Activated CD4-positive, CD25-positive, alpha-beta regulatory T cell treated with anti-CD3 and anti-CD28 coated beads, Interleukin-2, amount 50 U/mL, for 16 hours (primary cell): ENCODE results near the gene CXCR1.
"Not testable (repeated sequence)": the region's sequence is repeated elsewhere in the genome, so short reads cannot be mapped to it uniquely, and the experiment has no call there.

Experiments
- DNase-seq: peaks from one replicate; pipeline ENCODE4 v3.0.0-alpha.2; 2020; ENCODE audit warnings: low read depth, low spot score

The CXCR1 gene

DNA sequence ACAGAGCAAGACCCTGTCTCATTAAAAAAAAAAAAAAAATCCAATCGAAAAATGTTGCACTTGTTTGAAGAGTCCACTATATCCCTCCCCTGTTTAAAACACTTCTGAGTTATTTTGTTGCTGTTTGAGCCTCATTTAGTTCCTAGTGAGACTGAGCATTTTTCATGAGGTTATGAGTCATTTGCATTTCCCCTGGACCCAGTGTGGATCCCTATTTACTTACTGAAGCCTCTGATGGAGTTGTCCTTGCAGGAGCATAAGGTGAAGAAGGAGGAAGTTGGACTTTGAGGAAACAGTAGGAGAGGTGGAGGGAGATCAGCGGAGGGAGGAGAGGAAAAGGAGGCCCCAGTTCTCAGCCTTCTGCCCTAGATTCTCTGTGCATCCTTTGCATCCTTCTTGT is 5.1 kb downstream of the CXCR1 start:
- no peak for DNase-seq

DNA sequence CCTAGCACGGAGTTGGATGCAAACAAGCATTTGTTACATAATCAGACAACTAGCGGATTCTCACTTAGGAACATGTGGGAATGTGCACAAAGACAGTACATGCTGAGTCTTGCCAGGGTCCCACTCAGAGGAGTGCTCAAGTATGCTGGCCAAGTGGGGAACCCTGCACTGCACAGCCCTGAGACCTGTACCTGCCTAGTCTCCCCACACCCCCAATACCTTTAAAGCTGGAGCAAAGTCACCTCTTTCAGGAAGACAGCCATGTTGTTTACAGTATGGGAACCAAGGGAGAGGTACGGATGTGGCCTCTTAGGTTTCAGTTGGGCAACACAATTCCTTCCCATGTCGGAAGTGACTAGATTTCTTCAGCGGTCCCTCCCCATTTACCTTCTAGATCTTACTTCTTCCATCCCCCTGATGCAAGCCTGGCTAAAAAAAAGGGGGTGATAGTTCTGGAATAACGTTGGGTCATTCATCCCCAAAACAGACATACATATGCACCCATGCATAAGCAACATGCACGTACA is 10.7 kb downstream of the CXCR1 start:
- no peak for DNase-seq

DNA sequence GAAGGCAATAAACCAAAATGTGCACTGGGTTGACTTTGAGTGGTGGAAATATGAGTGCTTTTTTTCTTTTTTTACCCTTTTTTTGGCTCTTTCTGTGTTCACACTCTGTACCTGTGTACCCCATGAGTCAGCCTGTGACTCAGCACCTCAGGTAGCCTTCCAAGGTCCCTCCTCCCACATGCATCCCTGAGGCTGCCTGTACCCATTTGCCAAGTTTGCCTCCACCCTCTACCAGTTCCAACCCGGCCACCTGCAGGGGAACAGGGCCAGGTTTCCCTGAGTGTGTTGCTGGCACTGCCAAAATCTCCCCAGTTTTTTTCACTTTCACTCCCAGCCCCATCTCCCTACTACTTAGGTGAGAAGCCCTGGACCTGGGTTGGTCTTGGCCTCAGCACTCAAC is 14.0 kb downstream of the CXCR1 start:
- DNase-seq: no peak

DNA sequence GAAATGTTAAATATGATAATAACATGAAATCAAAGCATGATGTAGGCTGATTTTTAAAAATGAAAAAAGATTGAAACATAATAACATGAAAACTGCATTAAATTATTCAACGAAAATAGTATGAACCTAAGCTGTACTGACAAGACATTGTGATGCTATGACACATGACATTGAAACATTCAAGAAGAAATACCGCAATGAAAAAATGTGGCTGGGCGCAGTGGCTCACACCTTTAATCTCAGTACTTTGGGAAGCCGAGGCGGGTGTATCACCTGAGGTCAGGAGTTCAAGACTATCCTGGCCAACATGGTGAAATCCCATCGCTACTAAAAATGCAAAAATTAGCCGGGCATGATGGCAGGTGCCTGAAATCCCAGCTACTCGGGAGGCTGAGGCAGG is 14.6 kb downstream of the CXCR1 start:
- no peak for DNase-seq

DNA sequence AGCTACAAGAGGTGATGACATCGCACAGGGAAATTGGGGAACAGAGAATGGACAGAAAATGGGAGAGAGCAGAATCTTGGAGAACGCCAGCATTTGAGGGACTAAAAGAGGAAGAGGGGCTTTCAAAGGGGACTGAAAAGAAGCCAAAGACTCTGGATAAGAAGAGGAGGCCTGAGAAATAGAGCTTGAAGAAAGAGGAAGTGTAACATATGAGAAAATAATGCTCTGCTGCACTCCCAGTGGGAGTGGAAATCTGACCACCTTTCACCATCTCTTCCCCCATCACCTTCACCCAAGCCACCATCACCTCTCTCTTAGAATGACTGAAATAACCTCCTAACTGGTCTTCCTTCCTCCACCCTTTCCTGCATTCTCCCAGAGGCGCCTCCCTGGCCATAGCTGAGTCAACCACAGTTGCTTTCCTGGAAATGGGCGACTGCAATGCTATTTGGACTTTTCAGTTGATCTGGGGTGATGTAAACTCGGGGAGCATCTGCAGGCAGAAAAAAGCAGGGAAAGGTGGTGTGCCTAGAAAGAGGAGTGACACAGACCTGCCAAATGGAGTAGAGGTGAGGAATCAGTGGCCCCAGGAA is 16.8 kb downstream of the CXCR1 start:
- no peak for DNase-seq

DNA sequence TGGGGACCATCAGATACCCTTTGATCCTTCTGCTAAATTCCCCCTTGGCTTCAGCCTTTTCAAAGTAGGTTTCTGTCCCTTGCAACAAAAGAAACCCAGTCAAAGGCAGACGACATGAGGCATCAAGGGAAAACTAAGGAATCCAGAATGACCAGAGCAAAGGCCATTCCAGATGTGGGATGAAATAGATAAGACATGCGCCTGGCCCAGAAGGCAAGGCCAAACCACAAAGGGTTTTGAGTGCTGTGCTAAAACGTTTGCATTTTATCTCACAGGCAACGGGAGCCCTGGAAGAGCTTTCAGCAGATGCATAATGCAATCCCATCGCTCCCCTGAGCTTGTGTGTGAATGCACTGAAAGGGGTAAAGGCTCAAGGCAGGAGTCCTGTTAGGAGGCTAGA is 17.7 kb downstream of the CXCR1 start:
- no peak for DNase-seq

DNA sequence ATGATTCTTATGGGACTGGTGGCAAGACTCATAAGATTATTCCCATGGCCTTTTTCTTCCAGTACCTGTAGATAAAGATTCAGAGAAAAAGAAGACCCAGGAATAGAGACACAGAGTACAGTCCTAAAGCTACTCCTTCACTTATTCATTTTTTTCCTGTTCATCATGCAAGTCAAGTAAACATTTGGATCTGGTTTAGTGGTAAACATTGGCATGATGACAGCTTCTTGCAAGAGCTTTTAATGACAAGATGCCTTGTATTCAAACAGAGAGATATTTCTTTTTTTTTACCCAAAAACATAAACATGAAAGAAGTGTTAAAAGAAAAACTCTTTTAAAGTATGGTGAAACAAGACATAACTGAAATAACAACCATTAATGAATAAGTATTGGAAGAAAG is 20.7 kb downstream of the CXCR1 start:
- no peak for DNase-seq

DNA sequence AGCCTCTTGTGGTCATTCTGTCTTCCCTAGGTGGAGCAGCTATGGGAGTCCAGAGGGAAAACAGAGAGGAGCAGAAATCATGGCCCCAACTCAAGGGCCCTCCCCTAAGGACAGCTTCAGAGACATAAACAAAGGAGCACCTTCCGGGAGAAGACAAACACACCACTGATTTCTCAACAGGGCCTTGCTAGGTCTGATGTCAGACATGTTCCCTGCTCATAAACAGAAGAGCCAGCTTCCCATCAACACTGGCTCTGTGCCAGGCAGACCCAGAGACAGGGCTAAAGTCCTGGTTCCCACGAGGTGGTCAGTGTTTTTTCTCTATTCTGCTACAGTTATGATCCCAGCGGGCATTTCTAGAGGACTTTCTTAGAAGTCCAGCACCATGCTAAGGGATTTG is 21.6 kb downstream of the CXCR1 start:
- no peak for DNase-seq

DNA sequence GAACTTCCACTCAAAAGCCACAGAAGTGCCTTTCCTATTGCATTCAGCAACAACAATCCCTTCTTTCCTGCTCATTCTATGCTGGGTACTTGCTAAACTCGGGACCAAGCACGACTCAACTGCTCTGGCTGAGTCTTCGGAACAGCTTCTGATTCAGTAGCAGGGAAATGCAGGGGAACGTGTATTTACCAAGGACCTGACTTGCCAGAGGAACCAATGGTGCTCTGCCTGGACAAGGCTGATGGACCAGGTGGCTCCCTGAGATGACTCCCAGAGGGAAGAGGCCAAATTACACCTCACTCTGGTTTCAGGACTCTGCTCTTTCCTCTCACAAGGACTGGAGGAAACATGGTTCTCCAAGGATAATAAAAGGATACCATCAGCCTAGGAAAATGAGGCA is 28.7 kb downstream of the CXCR1 start:
- DNase-seq: no peak

DNA sequence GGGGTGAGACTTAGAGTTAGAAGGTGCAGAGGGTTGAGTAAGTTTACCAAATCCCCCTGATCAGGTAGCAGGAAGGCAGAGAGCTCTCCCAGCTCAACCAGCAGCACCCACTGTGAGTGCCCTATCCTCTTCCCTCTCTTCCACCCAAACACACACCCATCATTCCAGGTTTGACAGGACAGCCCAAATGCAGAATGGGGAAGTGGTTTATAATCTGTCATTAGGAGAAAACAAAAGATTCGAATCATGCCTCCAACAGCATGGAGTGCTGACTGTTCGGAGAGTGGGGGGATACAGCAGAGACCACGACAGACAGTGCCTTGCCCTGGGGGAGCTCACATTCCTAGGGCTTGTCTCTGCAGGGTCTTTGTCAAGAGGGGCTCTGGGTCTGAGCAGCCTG is 29.2 kb downstream of the CXCR1 start:
- no peak for DNase-seq

DNA sequence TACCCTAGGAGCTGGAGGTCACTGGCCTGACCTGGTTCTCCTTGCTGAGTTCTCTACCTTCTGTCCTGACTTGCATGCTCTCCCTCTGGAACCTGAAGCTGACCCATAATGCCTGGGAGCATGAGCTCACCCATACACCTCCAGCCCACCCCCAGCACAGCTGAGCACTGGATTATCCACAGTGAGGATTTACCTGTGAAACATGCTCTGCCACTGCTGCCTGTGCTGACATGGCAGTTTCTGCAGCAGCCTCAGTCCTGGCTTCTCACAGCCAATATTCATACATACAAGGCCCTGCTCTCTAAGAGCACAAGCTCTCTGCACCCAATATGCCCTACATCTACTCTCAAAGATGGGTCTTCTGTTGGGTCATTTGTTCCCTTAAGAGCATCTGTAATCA is 35.9 kb downstream of the CXCR1 start:
- no peak for DNase-seq

DNA sequence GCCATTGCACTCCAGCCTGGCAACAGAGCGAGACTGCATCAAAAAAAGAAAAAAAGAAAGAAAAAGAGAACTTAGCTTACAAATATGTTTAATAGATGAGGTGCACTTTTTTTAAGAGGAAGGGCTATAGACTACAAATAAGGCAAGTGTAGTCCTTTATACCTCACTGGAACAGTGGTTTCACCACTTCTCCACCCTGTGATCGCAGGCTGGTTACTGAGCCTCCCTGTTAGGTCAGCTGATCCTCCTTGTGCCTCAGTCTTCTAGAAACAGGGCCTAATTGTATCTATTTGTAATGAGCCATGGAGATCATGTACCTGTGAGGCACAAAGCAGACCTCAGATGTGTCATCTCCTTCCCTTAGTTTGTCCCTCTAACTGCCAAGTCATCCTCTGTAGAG is 36.4 kb downstream of the CXCR1 start:
- no peak for DNase-seq

DNA sequence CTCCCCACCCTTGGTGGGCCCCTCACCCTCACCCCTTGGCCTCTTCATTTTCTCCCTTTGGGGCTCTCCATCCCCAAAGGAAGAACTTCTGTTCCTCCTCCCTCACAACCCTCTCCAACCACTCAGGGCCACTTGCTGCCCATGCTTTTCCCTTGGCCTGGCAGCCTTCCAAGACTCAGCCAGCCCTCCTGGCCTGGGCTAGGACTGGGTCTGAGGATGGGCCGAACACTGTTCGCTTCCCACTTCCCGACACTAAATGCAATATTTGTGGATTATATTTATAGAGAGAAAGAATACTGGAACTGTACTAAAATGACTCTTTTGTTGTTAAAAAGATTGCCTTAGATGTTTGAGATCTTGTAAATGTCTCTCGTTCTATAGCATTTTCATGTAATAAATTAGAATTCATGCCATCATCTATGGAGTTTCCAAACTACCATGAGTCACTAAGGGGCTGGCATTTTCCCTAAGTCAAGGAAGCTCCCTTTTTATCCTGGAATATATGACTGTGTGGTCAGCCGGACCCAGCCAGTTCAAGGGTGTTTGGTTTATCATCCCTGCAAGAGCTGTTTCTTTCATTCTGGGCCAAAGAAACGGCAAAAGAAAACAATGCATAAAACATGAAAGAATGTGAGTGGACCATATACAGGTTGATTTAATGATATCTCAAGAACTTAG is 37.2 kb downstream of the CXCR1 start:
- no peak for DNase-seq

DNA sequence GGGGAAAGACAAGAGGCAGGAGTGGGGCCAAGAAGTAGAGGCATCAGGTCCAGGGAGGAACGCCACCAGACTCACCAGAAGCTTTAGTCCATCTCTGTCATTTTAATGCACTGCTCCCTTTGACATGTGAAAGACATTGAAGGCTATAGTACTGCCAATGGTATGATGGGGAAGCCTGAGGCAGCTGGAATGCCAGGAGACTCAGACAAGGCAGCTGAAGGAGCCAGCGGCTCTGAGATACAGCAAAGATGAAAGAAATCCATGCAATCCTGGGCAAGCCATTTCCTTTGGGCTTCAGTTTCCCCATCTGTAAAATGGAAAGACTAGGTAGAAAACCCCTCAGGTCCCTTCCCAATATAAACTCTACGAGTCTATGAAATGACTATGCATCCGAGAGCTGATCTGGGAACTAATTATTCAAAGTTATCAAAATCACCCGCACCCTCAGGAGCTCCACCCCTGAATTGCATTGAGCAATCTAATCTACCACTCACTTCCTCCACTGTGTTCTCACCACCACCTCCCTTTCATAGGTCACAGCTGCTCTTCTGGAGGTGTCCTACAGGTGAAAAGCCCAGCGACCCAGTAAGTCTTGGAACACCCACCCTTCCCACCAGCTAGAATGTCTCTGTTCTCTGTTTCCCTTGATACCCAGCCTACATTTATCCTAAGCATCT is 37.8 kb downstream of the CXCR1 start:
- no peak for DNase-seq

DNA sequence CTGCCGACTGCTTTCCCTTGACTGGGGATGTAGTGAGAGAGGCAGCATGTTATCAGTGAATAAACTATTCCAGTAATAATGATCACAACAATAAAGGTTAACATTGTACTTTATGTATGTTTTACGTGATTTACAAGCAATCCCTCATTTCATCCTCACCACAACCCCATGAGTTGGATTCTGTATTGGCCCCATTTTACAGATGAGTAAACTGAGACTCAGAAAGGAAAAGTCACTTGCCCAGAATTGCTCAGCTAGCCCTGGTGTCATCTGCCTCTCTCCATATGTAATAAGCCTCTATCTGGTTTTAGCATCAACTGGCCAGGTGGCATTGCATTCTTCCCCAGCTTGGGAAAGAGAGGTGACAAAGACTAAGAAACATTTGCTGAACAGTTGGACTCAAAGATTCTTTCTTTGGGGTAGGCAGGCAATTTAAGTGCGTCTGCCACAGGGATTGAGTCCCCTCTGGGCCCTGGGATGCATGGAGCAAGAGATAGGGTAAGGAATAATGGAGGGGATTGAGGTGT is 38.8 kb downstream of the CXCR1 start:
- DNase-seq: no peak

DNA sequence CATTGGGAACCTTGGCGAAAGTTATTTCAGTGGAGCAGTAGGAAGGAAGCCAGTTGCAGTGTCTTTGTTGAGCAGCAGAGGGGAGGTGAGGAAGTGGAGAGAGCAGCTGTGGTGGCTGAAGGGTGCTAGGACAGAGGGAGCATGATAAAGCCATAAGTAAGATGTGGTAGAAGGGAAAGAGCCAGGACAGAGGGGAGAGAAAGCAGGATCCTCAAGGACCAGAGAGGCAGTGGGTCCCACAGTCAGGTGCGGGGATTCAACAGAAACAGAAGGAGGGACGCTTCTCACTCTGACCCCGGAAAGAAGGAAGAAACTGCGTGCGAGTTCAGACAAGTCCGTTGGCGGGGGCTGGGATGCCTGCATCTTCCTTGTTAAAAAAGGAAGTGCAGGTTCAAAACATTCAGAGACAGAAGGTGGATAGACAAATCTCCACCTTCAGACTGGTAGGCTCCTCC is 41.1 kb downstream of the CXCR1 start, which contains the start of gene CXCR2:
TSS of gene CXCR2 (plus strand) at position 403 of the 455 bp plus-strand sequence. CDS start 8,774 bp downstream, outside the sequence.
- no peak for DNase-seq

DNA sequence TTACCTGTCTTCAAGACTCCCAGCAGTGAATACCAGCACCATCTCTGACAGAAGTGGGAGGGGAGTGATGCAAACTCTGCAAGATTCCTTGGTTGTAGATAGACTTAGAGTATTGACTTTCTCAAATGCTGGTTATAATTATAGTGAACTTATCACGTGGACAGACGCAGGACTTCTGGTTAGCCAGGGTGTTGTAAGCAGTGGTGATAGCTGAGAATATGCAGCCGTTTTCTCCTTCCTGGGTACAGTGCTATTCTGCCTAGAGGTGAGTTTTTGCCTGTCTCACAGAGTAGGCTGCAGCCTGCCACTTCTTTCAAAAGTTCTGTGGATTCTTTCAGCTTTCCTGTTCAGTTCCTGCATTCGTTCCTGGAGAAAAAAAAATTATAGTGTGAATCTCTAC is 41.7 kb downstream of the CXCR1 start:
- DNase-seq: no peak

DNA sequence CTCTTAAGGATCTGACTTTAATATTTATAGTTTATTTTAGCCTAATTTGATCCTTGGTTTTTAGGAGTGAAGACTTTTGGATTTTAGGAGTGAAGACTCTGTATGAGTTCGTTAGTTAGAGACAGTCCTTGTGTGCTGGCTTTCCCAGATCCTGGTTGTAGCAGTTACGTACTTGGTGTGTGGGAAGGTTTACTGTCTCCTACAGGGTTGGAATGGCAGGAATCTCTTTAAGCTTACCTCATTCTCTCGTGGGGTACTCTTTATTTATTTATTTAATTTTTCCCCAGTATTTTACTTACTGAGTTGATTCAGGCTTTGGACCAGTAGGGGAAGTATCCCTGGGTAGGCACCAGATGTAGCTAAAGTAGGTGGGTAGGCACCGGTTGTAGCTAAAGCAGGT is 42.8 kb downstream of the CXCR1 start:
- DNase-seq: no peak

DNA sequence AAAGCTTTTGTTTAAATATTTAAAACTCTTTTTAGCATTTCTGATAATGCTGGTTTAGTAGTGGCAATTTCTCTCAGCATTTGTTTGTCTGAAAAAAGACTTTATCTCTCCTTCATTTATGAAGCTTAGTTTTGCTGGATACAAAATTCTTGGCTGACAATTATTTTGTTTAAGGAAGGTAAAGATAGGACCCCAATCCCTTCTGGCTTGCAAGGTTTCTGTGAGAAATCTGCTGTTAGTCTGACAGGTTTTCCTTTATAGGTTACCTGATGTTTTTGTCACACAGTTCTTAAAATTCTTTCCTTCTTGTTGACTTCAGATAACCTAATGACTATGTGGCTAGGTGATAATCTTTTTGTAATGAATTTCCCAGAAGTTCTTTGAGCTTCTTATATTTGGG is 44.5 kb downstream of the CXCR1 start:
- DNase-seq: not testable (repeated sequence)

DNA sequence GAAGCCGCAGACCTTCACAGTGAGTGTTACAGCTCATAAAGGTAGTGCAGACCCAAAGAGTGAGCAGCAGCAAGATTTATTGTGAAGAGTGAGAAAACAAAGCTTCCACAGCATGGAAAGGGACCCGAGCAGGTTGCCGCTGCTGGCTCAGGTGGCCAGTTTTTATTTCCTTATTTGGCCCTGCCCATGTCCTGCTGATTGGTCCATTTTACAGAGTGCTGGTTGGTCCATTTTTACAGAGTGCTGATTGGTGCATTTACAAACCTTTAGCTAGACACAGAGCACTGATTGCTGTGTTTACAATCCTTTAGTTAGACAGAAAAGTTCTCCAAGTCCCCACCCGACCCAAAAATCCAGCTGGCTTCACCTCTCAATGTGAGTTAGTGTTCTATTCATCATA is 45.0 kb downstream of the CXCR1 start:
- not testable (repeated sequence) for DNase-seq
